ENCODE results near the gene TTC29. TPM values are rescaled to one million over a fixed set of nuclear protein-coding genes. Genes with fewer than 3 reads are reported as not detected.
"Not testable (repeated sequence)": the region's sequence is repeated elsewhere in the genome, so short reads cannot be mapped to it uniquely, and the experiment has no call there.

Gene TTC29
- total and polyA plus RNA-seq, 2 experiments from 2014 or later, result 0.52 to 0.60 TPM

GRCh38 chr4:146663968-146664311 is 281.7 kb downstream of the TTC29 start:
- not testable (repeated sequence) for H3K4me2 ChIP-seq; H3K4me3 Mint-ChIP-seq; H3K79me2 ChIP-seq (replicated peaks; ENCODE audit: insufficient read depth); H3K9me2 ChIP-seq (ENCODE audit: insufficient read depth); H3K27me3 Mint-ChIP-seq (ENCODE audit: insufficient read depth, low read depth, poor library complexity); H3K4me1 ChIP-seq (ENCODE audit: insufficient read depth); H3K4me3 ChIP-seq; H3K36me3 ChIP-seq (ENCODE audit: insufficient read depth); H3K4me1 Mint-ChIP-seq; H3K27ac ChIP-seq (ENCODE audit: low read depth); H3K9me3 Mint-ChIP-seq; H3K36me3 Mint-ChIP-seq (ENCODE audit: low read depth); H4K20me1 ChIP-seq (replicated peaks; ENCODE audit: insufficient read depth); H2AFZ ChIP-seq; H3F3A ChIP-seq (replicated peaks; ENCODE audit: low read depth); H3K27ac Mint-ChIP-seq
- DNase-seq (ENCODE audit: low spot score) (peak; percentile 4), ATAC-seq (peak; percentile 57)
- peaks cover 41% of the 10 kb centered on the region for H3K27me3 ChIP-seq (ENCODE audit: insufficient read depth)

DNA sequence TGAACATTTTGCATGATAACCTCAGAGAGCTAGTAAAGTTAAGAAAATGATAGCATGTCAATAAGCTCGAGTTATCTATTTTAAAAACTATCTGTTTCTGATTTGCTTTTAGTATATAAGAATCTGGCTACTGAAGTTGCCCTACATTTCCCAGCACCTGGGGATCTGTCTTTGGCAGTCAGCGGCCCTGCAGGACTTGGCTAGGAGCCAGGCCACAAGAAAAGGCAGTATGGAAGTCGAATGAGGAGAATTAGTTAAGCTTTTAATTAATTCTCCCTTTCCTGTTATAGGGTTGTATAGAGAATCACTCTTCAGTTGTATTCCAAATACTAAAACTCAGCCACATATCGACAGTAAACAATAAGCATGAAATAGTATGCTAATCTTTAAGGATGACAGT is 284.3 kb downstream of the TTC29 start:
- Histone ChIP-seq H3K27ac (ENCODE audit: low read depth) (no peak overlapping the region), H3K9me2 (ENCODE audit: insufficient read depth) (no peaks in the 10 kb centered on the region), H3K4me3 (no peak overlapping the region), H4K20me1 (replicated peaks; ENCODE audit: insufficient read depth) (0 out of 2 replicates have a peak, but pooled peaks cover under 1% of the 10 kb centered on the region), H3F3A (replicated peaks; ENCODE audit: low read depth) (no peaks in the 10 kb centered on the region), H3K36me3 (ENCODE audit: insufficient read depth) (no peaks in the 10 kb centered on the region), H3K4me1 (ENCODE audit: insufficient read depth) (no peaks in the 10 kb centered on the region), H3K27me3 (ENCODE audit: insufficient read depth) (peaks cover 67% of the 10 kb centered on the region), H3K4me2 (no peak overlapping the region), H2AFZ (no peak overlapping the region), H3K79me2 (replicated peaks; ENCODE audit: insufficient read depth) (no peaks in the 10 kb centered on the region)
- peaks cover 8% of the 10 kb centered on the region; the same call in 2 of the 3 replicates for H3K9me3 Mint-ChIP-seq
- no peak for ATAC-seq
- H3K36me3 Mint-ChIP-seq (ENCODE audit: low read depth), result peaks cover 4% of the 10 kb centered on the region; the same call in 1 of the 3 replicates
- peaks cover 15% of the 10 kb centered on the region for H3K27me3 Mint-ChIP-seq (ENCODE audit: insufficient read depth, low read depth, poor library complexity)
- H3K4me1 Mint-ChIP-seq, result peaks cover 4% of the 10 kb centered on the region; the same call in 2 of the 3 replicates
- no peak for DNase-seq (ENCODE audit: low spot score)
- no peak overlapping the region for H3K4me3 Mint-ChIP-seq
- no peak overlapping the region for H3K27ac Mint-ChIP-seq
- TF ChIP-seq REST (IDR thresholded peaks at IDR 0.05; ENCODE audit: unreplicated experiment) (no peak), ZNF331 (CRISPR knock-in tag; IDR thresholded peaks at IDR 0.05; ENCODE audit: low read depth) (no peak), JUNB (IDR thresholded peaks at IDR 0.05; ENCODE audit: unreplicated experiment) (no peak), POLR2AphosphoS5 (IDR thresholded peaks at IDR 0.05; ENCODE audit: low read depth) (no peak), STAT1 (IDR thresholded peaks at IDR 0.05; ENCODE audit: unreplicated experiment) (no peak), NANOG (IDR thresholded peaks at IDR 0.05; ENCODE audit: borderline replicate concordance) (no peak), ETS1 (IDR thresholded peaks at IDR 0.05) (no peak), CREB1 (CRISPR knock-in tag; IDR thresholded peaks at IDR 0.05; ENCODE audit: low read depth) (no peak)
- TF ChIP-seq, protein P1, sequence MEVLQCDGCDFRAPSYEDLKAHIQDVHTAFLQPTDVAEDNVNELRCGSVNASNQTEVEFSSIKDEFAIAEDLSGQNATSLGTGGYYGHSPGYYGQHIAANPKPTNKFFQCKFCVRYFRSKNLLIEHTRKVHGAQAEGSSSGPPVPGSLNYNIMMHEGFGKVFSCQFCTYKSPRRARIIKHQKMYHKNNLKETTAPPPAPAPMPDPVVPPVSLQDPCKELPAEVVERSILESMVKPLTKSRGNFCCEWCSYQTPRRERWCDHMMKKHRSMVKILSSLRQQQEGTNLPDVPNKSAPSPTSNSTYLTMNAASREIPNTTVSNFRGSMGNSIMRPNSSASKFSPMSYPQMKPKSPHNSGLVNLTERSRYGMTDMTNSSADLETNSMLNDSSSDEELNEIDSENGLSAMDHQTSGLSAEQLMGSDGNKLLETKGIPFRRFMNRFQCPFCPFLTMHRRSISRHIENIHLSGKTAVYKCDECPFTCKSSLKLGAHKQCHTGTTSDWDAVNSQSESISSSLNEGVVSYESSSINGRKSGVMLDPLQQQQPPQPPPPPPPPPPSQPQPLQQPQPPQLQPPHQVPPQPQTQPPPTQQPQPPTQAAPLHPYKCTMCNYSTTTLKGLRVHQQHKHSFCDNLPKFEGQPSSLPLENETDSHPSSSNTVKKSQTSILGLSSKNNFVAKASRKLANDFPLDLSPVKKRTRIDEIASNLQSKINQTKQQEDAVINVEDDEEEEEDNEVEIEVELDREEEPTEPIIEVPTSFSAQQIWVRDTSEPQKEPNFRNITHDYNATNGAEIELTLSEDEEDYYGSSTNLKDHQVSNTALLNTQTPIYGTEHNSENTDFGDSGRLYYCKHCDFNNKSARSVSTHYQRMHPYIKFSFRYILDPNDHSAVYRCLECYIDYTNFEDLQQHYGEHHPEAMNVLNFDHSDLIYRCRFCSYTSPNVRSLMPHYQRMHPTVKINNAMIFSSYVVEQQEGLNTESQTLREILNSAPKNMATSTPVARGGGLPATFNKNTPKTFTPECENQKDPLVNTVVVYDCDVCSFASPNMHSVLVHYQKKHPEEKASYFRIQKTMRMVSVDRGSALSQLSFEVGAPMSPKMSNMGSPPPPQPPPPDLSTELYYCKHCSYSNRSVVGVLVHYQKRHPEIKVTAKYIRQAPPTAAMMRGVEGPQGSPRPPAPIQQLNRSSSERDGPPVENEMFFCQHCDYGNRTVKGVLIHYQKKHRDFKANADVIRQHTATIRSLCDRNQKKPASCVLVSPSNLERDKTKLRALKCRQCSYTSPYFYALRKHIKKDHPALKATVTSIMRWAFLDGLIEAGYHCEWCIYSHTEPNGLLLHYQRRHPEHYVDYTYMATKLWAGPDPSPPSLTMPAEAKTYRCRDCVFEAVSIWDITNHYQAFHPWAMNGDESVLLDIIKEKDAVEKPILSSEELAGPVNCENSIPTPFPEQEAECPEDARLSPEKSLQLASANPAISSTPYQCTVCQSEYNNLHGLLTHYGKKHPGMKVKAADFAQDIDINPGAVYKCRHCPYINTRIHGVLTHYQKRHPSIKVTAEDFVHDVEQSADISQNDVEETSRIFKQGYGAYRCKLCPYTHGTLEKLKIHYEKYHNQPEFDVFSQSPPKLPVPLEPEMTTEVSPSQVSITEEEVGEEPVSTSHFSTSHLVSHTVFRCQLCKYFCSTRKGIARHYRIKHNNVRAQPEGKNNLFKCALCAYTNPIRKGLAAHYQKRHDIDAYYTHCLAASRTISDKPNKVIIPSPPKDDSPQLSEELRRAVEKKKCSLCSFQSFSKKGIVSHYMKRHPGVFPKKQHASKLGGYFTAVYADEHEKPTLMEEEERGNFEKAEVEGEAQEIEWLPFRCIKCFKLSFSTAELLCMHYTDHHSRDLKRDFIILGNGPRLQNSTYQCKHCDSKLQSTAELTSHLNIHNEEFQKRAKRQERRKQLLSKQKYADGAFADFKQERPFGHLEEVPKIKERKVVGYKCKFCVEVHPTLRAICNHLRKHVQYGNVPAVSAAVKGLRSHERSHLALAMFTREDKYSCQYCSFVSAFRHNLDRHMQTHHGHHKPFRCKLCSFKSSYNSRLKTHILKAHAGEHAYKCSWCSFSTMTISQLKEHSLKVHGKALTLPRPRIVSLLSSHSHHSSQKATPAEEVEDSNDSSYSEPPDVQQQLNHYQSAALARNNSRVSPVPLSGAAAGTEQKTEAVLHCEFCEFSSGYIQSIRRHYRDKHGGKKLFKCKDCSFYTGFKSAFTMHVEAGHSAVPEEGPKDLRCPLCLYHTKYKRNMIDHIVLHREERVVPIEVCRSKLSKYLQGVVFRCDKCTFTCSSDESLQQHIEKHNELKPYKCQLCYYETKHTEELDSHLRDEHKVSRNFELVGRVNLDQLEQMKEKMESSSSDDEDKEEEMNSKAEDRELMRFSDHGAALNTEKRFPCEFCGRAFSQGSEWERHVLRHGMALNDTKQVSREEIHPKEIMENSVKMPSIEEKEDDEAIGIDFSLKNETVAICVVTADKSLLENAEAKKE (CRISPR knock-in tag; IDR thresholded peaks at IDR 0.05), result no peak
- TF ChIP-seq, protein P2, sequence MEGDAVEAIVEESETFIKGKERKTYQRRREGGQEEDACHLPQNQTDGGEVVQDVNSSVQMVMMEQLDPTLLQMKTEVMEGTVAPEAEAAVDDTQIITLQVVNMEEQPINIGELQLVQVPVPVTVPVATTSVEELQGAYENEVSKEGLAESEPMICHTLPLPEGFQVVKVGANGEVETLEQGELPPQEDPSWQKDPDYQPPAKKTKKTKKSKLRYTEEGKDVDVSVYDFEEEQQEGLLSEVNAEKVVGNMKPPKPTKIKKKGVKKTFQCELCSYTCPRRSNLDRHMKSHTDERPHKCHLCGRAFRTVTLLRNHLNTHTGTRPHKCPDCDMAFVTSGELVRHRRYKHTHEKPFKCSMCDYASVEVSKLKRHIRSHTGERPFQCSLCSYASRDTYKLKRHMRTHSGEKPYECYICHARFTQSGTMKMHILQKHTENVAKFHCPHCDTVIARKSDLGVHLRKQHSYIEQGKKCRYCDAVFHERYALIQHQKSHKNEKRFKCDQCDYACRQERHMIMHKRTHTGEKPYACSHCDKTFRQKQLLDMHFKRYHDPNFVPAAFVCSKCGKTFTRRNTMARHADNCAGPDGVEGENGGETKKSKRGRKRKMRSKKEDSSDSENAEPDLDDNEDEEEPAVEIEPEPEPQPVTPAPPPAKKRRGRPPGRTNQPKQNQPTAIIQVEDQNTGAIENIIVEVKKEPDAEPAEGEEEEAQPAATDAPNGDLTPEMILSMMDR (conservative IDR thresholded peaks at IDR 0.05; ENCODE audit: low read depth in 2 of 2), result no peak

Data from GM23338 (cell line).